Keratinocyte (primary cell): Measurements from ENCODE around the gene VPS37C. TPM values are rescaled to one million over a fixed set of nuclear protein-coding genes. Genes with fewer than 3 reads are reported as not detected.

Experiments used
- DNase-seq: peaks from one replicate; pipeline ENCODE4 v3.0.0-alpha.2; 2011; ENCODE audit warnings: low read depth, missing footprints, low spot score
- FAIRE-seq: peaks from 2 replicates; lab custom pipeline; 2011; peaks lifted over from hg19 to GRCh38; lab: Jason Lieb, UNC
- H2AFZ ChIP-seq: 2 replicates; pipeline ENCODE4 v1.6.0; 2012; ENCODE audit warnings: low read length, control low read depth, inconsistent platforms; ENCODE audit not compliant: control insufficient read depth
- H3K27ac ChIP-seq: 2 replicates; pipeline ENCODE4 v1.5.1; 2011; ENCODE audit warnings: low read length; ENCODE audit not compliant: control insufficient read depth, insufficient read depth
- H3K27me3 ChIP-seq: 3 replicates; pipeline ENCODE4 v1.6.0; 2011; ENCODE audit warnings: low read length; ENCODE audit not compliant: control insufficient read depth, insufficient read depth; ENCODE audit errors: extremely low read depth
- H3K36me3 ChIP-seq, 2 experiments: 2 replicates in 1 of 2; 3 replicates in 1 of 2; pipeline ENCODE4 v1.5.1; 2011; ENCODE audit warnings: low read length in 2 of 2, mild to moderate bottlenecking in 1 of 2; ENCODE audit not compliant: control insufficient read depth in 2 of 2, insufficient read depth in 2 of 2; ENCODE audit errors: extremely low read depth in 1 of 2
- H3K4me1 ChIP-seq: 3 replicates; pipeline ENCODE4 v1.5.1; 2011; ENCODE audit warnings: low read length; ENCODE audit not compliant: control insufficient read depth, insufficient read depth; ENCODE audit errors: extremely low read depth
- H3K4me2 ChIP-seq: 3 replicates; pipeline ENCODE4 v1.6.0; 2011; ENCODE audit warnings: low read depth, low read length; ENCODE audit not compliant: control insufficient read depth, insufficient read depth; ENCODE audit errors: extremely low read depth
- H3K4me3 ChIP-seq, 3 experiments: fragments of 200-600 bp in 1 of 3; sonication (generic) in 1 of 3; 2 replicates in 2 of 3; 3 replicates in 1 of 3; pipeline ENCODE4 v1.5.1; 2011 to 2016; ENCODE audit warnings: low read length in 3 of 3, mild to moderate bottlenecking in 3 of 3, control low read depth in 2 of 3, inconsistent platforms in 1 of 3, low read depth in 1 of 3, mixed read lengths in 1 of 3, mixed run types in 1 of 3, moderate library complexity in 1 of 3; ENCODE audit not compliant: control insufficient read depth in 2 of 3, insufficient read depth in 2 of 3; ENCODE audit errors: extremely low read depth in 1 of 3
- H3K79me2 ChIP-seq: 2 replicates; pipeline ENCODE4 v1.6.0; 2012; ENCODE audit warnings: low read length; ENCODE audit not compliant: control insufficient read depth, insufficient read depth
- H3K9ac ChIP-seq: 3 replicates; pipeline ENCODE4 v1.6.0; 2011; ENCODE audit warnings: low read length; ENCODE audit not compliant: control insufficient read depth, insufficient read depth; ENCODE audit errors: extremely low read depth
- H3K9me1 ChIP-seq: 3 replicates; pipeline ENCODE4 v1.6.0; 2011; ENCODE audit warnings: low read length; ENCODE audit not compliant: control insufficient read depth, insufficient read depth; ENCODE audit errors: extremely low read depth
- H3K9me3 ChIP-seq: 2 replicates; pipeline ENCODE4 v1.5.1; 2012; ENCODE audit warnings: low read depth, low read length; ENCODE audit not compliant: control insufficient read depth
- H4K20me1 ChIP-seq: 3 replicates; pipeline ENCODE4 v1.6.0; 2011; ENCODE audit warnings: low read length; ENCODE audit not compliant: control insufficient read depth, insufficient read depth; ENCODE audit errors: extremely low read depth
- EZH2 ChIP-seq: IDR thresholded peaks from one replicate; pipeline ENCODE4 v1.6.1; 2012; ENCODE audit warnings: inconsistent platforms, mild to moderate bottlenecking, low read length, moderate library complexity
- dilution Hi-C: fragments of 300-500 bp; cut with MboI; formaldehyde crosslinking; loops from one replicate; pipeline ENCODE4 v1.7.0; 2020; ENCODE audit warnings: low sequenced_read_pairs; ENCODE audit not compliant: extremely low pct_ligation_motif_present
- polyA plus RNA-seq, 5 experiments: library from polyadenylated mRNA; depleted of rRNA in 3 of 5; stranded (reverse) in 3 of 5; stranded (forward) in 1 of 5; unstranded in 1 of 5; fragments of >200 nt; gene quantifications; 1 replicate in 1 of 5; 2 replicates in 3 of 5; 3 replicates in 1 of 5; pipeline versions ENCODE4 v1.2.1 to v1.2.3, GENCODE V29; 2011 to 2012; ENCODE audit warnings: missing spikeins in 2 of 5, low read depth in 1 of 5, low replicate concordance in 1 of 5
- TF ChIP-seq, protein P1 (sequence below), 3 experiments: IDR thresholded peaks in 1 of 3; conservative IDR thresholded peaks in 1 of 3; optimal IDR thresholded peaks in 1 of 3; 2 replicates in 2 of 3; 3 replicates in 1 of 3; pipeline versions ENCODE3 to v1.5.1; 2011; ENCODE audit warnings: low read length in 3 of 3, mild to moderate bottlenecking in 3 of 3, moderate library complexity in 2 of 3, control low read depth in 1 of 3, inconsistent platforms in 1 of 3; ENCODE audit not compliant: insufficient read depth in 2 of 3; ENCODE audit errors: extremely low read depth in 1 of 3

Gene VPS37C
- polyA plus RNA-seq, 1 donor (not counting 4 experiments of a cell fraction or from before 2014, with no cell fraction given) = 8.0 TPM

DNA sequence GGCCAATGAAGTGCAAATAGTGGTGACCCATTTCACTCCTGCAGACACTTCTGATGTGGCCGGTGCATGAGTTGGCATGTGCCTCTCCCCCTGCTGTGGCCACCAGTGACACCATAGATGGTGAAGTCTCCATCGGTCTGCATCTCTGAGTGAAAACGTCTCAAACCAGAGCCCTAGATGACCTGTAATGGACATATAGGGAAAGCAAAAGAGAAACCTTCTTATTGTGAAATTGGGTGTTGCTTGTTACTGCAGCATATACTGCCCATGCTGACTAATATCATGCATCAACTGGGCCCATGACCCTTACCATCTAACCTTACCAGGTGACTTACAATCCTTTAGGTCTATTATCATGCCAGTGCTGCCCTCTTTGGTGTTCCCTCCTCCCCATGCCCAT lies 11.7 kb upstream of the VPS37C start:
- no peak overlapping the region for H3K27ac ChIP-seq
- DNase-seq (no peak), FAIRE-seq (no peak)
- no peak overlapping the region for H3K4me2 ChIP-seq
- no peaks in the 10 kb centered on the region for H3K9me1 ChIP-seq
- H3K9ac ChIP-seq = no peak overlapping the region
- TF ChIP-seq, protein P1, sequence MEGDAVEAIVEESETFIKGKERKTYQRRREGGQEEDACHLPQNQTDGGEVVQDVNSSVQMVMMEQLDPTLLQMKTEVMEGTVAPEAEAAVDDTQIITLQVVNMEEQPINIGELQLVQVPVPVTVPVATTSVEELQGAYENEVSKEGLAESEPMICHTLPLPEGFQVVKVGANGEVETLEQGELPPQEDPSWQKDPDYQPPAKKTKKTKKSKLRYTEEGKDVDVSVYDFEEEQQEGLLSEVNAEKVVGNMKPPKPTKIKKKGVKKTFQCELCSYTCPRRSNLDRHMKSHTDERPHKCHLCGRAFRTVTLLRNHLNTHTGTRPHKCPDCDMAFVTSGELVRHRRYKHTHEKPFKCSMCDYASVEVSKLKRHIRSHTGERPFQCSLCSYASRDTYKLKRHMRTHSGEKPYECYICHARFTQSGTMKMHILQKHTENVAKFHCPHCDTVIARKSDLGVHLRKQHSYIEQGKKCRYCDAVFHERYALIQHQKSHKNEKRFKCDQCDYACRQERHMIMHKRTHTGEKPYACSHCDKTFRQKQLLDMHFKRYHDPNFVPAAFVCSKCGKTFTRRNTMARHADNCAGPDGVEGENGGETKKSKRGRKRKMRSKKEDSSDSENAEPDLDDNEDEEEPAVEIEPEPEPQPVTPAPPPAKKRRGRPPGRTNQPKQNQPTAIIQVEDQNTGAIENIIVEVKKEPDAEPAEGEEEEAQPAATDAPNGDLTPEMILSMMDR (optimal IDR thresholded peaks at IDR 0.05 in 1 of 3, IDR thresholded peaks at IDR 0.05 in 1 of 3, conservative IDR thresholded peaks at IDR 0.05 in 1 of 3; ENCODE audit: extremely low read depth in 1 of 3, insufficient read depth in 2 of 3, low read length in 3 of 3) = no peak
- no peak for TF ChIP-seq EZH2
- no peaks in the 10 kb centered on the region for H3K4me1 ChIP-seq
- H2AFZ ChIP-seq = no peak overlapping the region
- no peaks in the 10 kb centered on the region for H3K9me3 ChIP-seq
- H3K79me2 ChIP-seq = no peaks in the 10 kb centered on the region
- no peaks in the 10 kb centered on the region for H4K20me1 ChIP-seq
- no peak overlapping the region for H3K4me3 ChIP-seq
- H3K27me3 ChIP-seq = peaks cover 12% of the 10 kb centered on the region
- dilution Hi-C loops = no loop called here
- H3K36me3 ChIP-seq = no peaks in the 10 kb centered on the region

DNA sequence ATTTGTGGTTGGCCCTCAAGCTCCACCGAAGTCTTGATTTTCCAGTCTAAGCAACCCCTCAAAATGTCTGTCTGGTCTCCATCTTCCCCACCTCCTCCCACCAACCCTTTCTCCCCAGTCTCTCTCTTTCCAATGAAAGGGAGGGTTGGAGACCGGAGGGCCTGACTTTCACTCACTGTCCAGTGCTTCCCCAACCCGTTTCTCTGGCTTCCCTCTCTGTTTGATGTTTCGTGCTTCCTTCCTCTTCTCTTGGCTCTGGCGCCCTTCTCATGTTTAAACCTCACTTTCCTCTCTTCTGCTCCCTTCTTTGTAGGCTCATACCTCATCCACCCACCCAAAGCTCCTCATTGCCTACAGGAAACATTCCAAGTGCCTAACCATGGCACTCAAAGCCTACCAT lies 11.1 kb upstream of the VPS37C start:
- no peaks in the 10 kb centered on the region for H3K36me3 ChIP-seq
- H3K27ac ChIP-seq = no peak overlapping the region
- peaks cover 12% of the 10 kb centered on the region for H3K27me3 ChIP-seq
- H3K4me1 ChIP-seq = no peaks in the 10 kb centered on the region
- no peaks in the 10 kb centered on the region for H3K9me1 ChIP-seq
- FAIRE-seq (no peak), DNase-seq (no peak)
- H3K9me3 ChIP-seq = no peaks in the 10 kb centered on the region
- H3K4me3 ChIP-seq = no peak overlapping the region
- H3K79me2 ChIP-seq = no peaks in the 10 kb centered on the region
- no peak overlapping the region for H3K9ac ChIP-seq
- TF ChIP-seq, protein P1 (optimal IDR thresholded peaks at IDR 0.05 in 1 of 3, IDR thresholded peaks at IDR 0.05 in 1 of 3, conservative IDR thresholded peaks at IDR 0.05 in 1 of 3; ENCODE audit: extremely low read depth in 1 of 3, insufficient read depth in 2 of 3, low read length in 3 of 3) = no peak
- TF ChIP-seq EZH2 = no peak
- H3K4me2 ChIP-seq = no peak overlapping the region
- dilution Hi-C loops = no loop called here
- no peaks in the 10 kb centered on the region for H4K20me1 ChIP-seq
- no peak overlapping the region for H2AFZ ChIP-seq
